DOHH2 (cell line): ENCODE measurements around the gene SLC2A4.

Experiments used
- CTCF ChIP-seq: fragments of 200-600 bp; sonication (generic); IDR thresholded peaks from one replicate; pipeline ENCODE4 v1.5.1; 2014; ENCODE audit warnings: antibody characterized with exemption, mild to moderate bottlenecking, low read depth, low read length; ENCODE audit not compliant: poor library complexity, severe bottlenecking
- EZH2phosphoT487 ChIP-seq: fragments of 200-600 bp; sonication (generic); IDR thresholded peaks from 2 replicates; pipeline ENCODE4 v1.6.1; 2017; ENCODE audit warnings: borderline replicate concordance, mild to moderate bottlenecking, antibody characterized with exemption, low read length, moderate library complexity, mixed read lengths

GRCh38 chr17:7309628-7310027 is 28.1 kb downstream of the SLC2A4 start:
- no peak for TF ChIP-seq CTCF
- no peak for TF ChIP-seq EZH2phosphoT487
